Panc1 (cell line): ENCODE results near the gene FAM107A. TPM values are rescaled to one million over a fixed set of nuclear protein-coding genes. Genes with fewer than 3 reads are reported as not detected.

Source experiments
- ATAC-seq: fragments of 200-7000 bp; cut with Tn5 transposase; 2 replicates; pipeline ENCODE4 v1.9.1; 2020; ENCODE audit warnings: mild to moderate bottlenecking, moderate library complexity
- BruUV-seq: library from RNA; stranded (reverse); fragments of 400-500 nt; replicated peaks from 2 replicates; lab custom pipeline; 2021; lab: Mats Ljungman, UMichigan
- CTCF ChIA-PET: fragments of 300-600 bp; sonication (Branson Sonifier 250); formaldehyde crosslinking; loops from one replicate; lab custom pipeline; 2022; ENCODE audit warnings: antibody characterized with exemption; lab: Charles Lee
- POLR2A ChIA-PET: fragments of 300-600 bp; sonication (Branson Sonifier 250); formaldehyde crosslinking; loops from one replicate; lab custom pipeline; 2022; ENCODE audit warnings: antibody characterized with exemption; lab: Charles Lee
- DNase-seq: peaks from one replicate; pipeline ENCODE4 v3.0.0-alpha.2; 2010; ENCODE audit warnings: low read depth, low spot score
- H3K27ac ChIP-seq: 2 replicates; pipeline ENCODE4 v1.5.1; 2011; ENCODE audit warnings: mild to moderate bottlenecking, low read length, inconsistent platforms
- H3K27me3 ChIP-seq: fragments of 200-500 bp; sonication (Bioruptor generic); 2 replicates; pipeline ENCODE4 v1.6.0; 2014; ENCODE audit warnings: low read length, inconsistent platforms; ENCODE audit not compliant: control insufficient read depth, insufficient read depth
- H3K36me3 ChIP-seq: fragments of 200-500 bp; sonication (Bioruptor generic); 2 replicates; pipeline ENCODE4 v1.5.1; 2014; ENCODE audit warnings: inconsistent platforms, mild to moderate bottlenecking, low read length, moderate library complexity; ENCODE audit not compliant: control insufficient read depth, insufficient read depth
- H3K4me1 ChIP-seq: 2 replicates; pipeline ENCODE4 v1.5.1; 2011; ENCODE audit warnings: inconsistent platforms, mild to moderate bottlenecking, low read length, moderate library complexity; ENCODE audit not compliant: control insufficient read depth, insufficient read depth
- H3K4me3 ChIP-seq, 2 experiments: 2 replicates each; pipeline ENCODE4 v1.5.1; 2011 to 2012; ENCODE audit warnings: low read depth in 2 of 2, low read length in 2 of 2, mild to moderate bottlenecking in 2 of 2, inconsistent platforms in 1 of 2, moderate library complexity in 1 of 2
- H3K9me3 ChIP-seq: fragments of 200-500 bp; sonication (Bioruptor generic); 2 replicates; pipeline ENCODE4 v1.5.1; 2014; ENCODE audit warnings: low read depth, mild to moderate bottlenecking, inconsistent platforms, low read length, moderate library complexity; ENCODE audit not compliant: control insufficient read depth, insufficient read depth
- CTCF ChIP-seq: fragments of 450-650 bp; IDR thresholded peaks from 2 replicates; pipeline ENCODE4 v1.5.1; 2017; ENCODE audit warnings: mild to moderate bottlenecking
- POLR2AphosphoS5 ChIP-seq: IDR thresholded peaks from 2 replicates; pipeline ENCODE4 v1.6.1; 2012; ENCODE audit warnings: mild to moderate bottlenecking, low read depth, low read length, moderate library complexity
- REST ChIP-seq, 2 experiments: IDR thresholded peaks; 2 replicates each; pipeline ENCODE4 v1.6.1; 2011 to 2012; ENCODE audit warnings: low read depth in 2 of 2, control low read depth in 1 of 2, low read length in 1 of 2, mild to moderate bottlenecking in 1 of 2, moderate library complexity in 1 of 2; ENCODE audit not compliant: insufficient read depth in 1 of 2
- SIN3A ChIP-seq: IDR thresholded peaks from 2 replicates; pipeline ENCODE4 v1.6.1; 2012; ENCODE audit warnings: low read depth, mild to moderate bottlenecking, low read length, moderate library complexity, borderline replicate concordance; ENCODE audit not compliant: insufficient read depth
- TCF7L2 ChIP-seq: IDR thresholded peaks from 2 replicates; pipeline ENCODE4 v1.6.1; 2011; ENCODE audit warnings: mild to moderate bottlenecking, low read depth, low read length, inconsistent platforms
- in situ Hi-C: cut with HindIII; loops from 2 replicates; pipeline ENCODE4 v1.10.0; 2016; ENCODE audit warnings: low sequenced_read_pairs, low pct_unique_long_range_greater_than_20kb
- intact Hi-C: fragments of 100-400 bp; cut with micrococcal nuclease; formaldehyde crosslinking; loops from one replicate; pipeline ENCODE4 v1.10.0; 2022; ENCODE audit not compliant: unreplicated experiment
- total RNA-seq: library from RNA; stranded (reverse); gene quantifications from one replicate; pipeline ENCODE4 v1.2.1, GENCODE V29; 2021; ENCODE audit not compliant: unreplicated experiment

Gene FAM107A
- total RNA-seq, 1 experiment from 2014 or later = 0.08 TPM

DNA sequence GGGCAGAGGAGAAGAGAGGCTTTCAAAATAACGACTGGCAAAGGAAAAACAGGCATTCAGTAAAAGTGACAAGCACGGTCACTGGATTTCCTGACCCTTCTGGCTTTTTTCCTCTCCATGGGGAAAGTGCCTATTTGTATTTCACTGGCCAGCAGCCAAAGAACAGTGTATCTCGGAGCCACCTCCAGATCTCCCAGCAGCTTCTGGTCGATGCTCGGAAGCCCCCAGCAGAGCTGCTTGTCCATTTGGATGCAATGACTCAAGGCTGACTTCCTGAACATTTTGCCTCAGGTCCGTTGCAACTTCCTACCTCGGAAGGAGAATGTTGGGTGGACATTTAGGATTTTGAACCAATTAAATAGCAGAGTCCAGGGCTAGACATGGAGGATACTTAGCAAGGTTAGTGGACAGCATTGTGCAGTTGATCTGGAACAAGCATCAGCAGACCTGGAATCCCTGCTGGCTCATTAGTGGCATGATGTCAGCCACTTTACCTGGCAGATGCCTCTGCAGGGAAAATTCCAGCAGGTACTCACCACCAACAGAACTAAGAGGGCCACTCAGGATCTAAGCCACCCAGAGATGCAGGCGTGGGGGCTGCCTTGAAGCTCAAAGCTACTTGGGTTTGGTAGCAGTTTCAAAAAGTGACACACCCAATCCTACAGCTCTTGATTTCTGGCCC, 1.1 kb downstream of the FAM107A start:
- DNase-seq (no peak), ATAC-seq (no peak)
- no peak overlapping the region for H3K4me3 ChIP-seq
- in situ Hi-C loops = no loop called here
- no peaks in the 10 kb centered on the region; the same call in 1 of the 2 replicates for H3K4me1 ChIP-seq
- intact Hi-C loops = no loop called here
- BruUV-seq = no TSS peak
- TF ChIP-seq TCF7L2 = no peak
- TF ChIP-seq REST (IDR thresholded peaks at IDR 0.05; ENCODE audit: insufficient read depth in 1 of 2, low read depth in 2 of 2, low read length in 1 of 2) = no peak
- no peak for TF ChIP-seq SIN3A
- TF ChIP-seq POLR2AphosphoS5 = no peak
- TF ChIP-seq CTCF = no peak
- ChIA-PET CTCF (no interaction called here), POLR2A (no interaction called here)
- no peaks in the 10 kb centered on the region for H3K9me3 ChIP-seq
- H3K27me3 ChIP-seq = no peaks in the 10 kb centered on the region
- H3K36me3 ChIP-seq = no peaks in the 10 kb centered on the region
- H3K27ac ChIP-seq = no peak overlapping the region

GRCh38 chr3:58574682-58575081, 2.5 kb downstream of the FAM107A start:
- Histone ChIP-seq H3K4me3 (no peak overlapping the region), H3K27ac (no peak overlapping the region), H3K27me3 (no peaks in the 10 kb centered on the region), H3K36me3 (no peaks in the 10 kb centered on the region), H3K4me1 (no peaks in the 10 kb centered on the region; the same call in 1 of the 2 replicates), H3K9me3 (no peaks in the 10 kb centered on the region)
- in situ Hi-C loops (no loop called here), intact Hi-C loops (no loop called here)
- no TSS peak for BruUV-seq
- ATAC-seq = no peak
- DNase-seq = no peak
- ChIA-PET CTCF (interaction anchor here (1.0 kb wide), 1 partner anchor 52 kb away, joined by 3 read pairs; no protein-coding TSS in a partner anchor), POLR2A (no interaction called here)
- TF ChIP-seq TCF7L2 (no peak), POLR2AphosphoS5 (no peak), SIN3A (no peak), CTCF (no peak), REST (IDR thresholded peaks at IDR 0.05; ENCODE audit: insufficient read depth in 1 of 2, low read depth in 2 of 2, low read length in 1 of 2) (no peak)
